HG03378 (cell line): Measurements from ENCODE around the gene LMAN1.

Experiments
- ATAC-seq: cut with Tn5 transposase; IDR thresholded peaks from one replicate; pipeline ENCODE4 v1.9.1; 2021; ENCODE audit warnings: mild to moderate bottlenecking, moderate library complexity; ENCODE audit not compliant: unreplicated experiment

LMAN1 gene

DNA sequence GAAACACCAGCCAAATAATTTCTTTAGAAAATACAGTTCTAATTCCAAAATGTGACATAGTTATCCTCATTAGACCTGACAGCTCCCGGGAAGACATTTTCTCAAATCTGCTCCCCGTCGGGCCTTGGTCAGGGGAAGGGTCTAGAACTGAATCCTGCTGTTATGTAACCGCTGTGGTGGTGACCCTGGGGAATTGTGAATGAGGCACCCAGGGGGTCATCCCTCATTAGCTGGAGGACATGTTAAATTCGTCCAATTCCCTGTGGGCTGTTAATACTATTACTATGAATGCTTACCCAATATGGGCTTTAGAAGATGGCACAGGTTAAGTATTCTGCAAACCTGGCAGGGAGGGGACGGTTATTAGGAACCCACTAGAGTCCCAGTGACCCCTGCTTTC lies 52.4 kb downstream of the LMAN1 start:
- ATAC-seq: no peak

DNA sequence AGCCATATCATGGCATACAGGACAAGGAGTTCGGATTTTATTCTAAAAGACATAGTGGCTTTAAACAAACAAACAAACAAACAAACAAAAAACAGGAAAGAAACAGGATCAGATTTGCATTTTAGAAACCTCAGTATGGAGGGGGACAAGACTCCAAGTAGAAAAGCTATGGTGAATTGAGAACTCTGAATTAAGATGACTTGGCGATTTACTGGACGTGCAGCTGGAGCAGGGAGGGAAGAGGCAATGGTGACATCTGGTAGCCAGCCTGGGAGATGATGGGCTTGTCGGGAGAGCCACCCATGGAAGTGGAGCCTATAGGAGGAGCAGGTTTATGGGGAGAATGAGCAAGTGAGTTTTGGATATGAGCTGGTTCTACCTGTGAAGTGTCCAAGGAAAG lies 53.8 kb downstream of the LMAN1 start:
- ATAC-seq: no peak

DNA sequence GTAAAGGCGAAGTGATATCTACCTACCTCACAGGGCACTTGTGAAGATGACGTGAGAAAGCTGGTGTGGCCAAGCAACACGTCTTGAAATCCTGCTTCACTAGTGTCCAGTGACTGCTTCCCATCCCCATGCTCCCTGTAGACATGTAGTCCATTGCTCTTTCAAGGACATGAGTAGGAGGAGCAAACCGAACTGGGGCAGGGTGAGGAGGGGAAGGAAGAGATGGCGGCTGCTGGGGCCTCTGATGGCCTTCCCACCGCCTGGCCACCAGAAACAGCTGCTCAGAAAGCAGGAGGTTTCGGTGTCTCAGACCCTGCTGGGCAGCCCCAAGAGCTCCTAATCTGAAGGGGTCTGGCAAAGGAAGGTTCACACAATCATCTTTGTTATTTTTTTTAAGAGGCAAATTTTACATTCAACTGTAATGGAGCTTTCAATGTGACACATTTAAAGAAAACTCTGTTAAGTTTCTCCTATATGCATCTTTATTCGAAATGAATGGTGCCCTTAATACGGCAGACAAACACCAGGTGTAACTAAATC lies 55.3 kb downstream of the LMAN1 start:
- no peak for ATAC-seq

DNA sequence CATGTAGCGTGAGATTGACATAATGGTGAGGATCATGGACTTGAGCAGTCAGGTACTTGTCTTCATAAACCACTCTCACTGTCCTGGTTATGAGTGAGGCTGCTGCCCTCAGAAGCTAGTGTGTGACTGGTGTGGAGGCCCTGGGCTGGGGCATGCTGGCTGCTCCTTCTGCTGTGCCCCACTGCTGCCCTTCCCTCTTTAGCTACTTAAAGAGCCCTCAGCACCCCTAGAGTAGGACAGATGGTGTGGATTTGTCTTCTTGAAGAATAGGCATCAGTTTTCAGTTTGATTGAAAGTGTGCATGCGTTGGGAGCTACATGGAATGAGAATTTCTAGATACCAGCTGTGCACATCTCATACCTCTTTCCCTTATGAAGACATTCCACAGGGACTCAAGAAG lies 56.1 kb downstream of the LMAN1 start:
- no peak for ATAC-seq

DNA sequence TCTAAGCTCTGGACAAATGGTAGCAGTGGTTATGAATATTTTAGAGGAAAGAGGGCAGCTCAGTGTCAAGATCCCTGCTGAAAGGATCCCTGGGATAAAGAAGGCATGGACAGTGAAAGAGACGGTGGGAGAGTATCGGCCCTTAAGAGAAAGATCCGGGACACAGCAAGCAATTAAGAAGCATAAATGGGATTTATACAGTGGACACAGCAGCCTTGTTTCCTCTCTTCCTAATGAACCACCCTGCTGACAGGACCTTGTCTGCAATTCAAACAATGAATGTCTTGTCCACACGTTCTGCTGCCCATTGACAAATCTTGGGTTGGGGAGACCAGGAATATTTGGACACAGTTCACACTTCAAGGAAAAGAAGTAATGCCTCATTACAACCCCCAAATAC lies 57.1 kb downstream of the LMAN1 start:
- no peak for ATAC-seq

DNA sequence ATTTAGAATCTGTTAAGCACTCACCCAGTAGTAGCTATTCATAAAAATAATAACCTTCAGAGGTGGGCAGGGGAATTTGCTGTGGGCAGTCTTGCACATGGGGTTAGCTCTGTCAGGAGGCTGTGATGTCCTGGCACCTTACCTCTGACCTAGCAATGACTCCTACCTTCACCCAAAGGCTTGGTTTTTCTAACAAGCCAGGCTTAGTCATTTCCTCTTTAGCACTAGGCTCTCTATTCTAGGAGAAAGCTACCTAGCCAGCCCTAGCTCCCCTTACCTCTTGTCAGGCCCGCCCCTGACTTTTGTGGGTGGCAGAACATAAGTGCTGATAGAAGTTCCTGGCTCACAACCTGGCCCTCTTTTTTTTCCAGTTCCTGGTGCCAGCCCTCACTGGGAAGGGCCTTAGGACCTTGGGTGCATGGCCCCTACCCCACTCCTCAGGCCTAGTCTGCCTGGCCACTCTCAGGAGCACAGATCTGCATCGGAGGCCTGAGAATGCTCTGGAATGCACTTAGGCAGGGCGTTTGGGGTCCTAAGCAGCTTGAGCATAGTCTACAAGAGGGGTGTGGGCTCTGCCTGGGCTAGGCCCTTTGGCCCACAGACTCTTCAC lies 58.3 kb downstream of the LMAN1 start:
- no peak for ATAC-seq

DNA sequence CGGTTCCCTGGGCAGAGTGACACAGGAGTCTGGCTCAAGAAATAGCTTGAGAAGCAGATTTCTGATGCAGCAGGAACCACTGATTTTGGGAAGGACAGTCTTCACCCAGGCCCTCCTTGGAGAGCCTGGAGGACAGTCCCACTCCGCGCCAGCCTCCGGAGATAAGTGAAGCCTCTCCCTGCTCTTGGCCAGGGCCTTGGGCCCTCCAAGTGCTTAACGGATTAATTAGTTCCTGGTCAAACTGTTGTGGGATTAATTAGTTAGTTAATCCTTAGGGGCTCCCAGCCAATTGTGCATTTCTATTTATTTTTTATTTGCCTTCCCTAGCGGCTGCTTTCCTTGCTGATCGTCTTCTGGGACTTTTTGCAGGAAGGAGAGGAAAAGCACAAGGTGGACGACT lies 60.2 kb downstream of the LMAN1 start:
- no peak for ATAC-seq

DNA sequence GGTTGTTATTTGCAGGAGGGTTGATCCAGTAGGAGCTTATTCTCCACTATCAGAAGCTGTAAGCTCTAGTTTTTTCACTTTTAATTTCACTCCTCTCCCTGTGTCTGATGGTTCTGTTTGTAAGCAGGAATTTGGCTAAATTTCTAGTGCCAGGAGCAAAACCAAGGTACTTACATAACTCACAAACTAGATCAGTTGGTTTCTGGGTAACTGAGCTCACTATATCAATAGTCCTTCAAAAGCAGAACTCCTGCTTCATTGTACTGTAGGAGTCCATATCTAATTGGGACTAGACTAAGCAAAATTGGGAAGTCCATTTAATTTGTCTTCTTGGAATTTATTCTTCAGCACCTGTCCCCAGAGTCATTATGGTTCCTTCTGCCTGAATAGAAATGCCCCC lies 65.7 kb downstream of the LMAN1 start:
- ATAC-seq: no peak

DNA sequence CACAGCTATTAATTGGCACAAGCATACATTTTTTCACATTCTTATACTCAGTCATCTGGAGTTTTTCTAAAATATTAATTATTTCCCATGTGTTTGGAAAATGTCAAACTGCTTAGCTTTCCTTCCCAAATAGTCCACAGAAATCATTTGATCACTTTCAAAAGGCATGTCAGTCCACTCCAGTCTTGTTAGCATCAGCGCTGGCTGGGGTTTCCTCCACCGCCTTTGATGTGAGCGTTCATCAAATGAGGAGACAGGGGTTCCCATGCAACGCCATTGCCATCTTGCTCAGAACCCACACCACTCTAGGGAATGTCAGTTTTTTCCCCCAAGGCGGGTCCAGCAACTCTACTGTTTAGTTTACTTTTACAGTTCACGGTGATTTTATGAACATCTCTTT lies 72.7 kb downstream of the LMAN1 start:
- ATAC-seq: no peak

DNA sequence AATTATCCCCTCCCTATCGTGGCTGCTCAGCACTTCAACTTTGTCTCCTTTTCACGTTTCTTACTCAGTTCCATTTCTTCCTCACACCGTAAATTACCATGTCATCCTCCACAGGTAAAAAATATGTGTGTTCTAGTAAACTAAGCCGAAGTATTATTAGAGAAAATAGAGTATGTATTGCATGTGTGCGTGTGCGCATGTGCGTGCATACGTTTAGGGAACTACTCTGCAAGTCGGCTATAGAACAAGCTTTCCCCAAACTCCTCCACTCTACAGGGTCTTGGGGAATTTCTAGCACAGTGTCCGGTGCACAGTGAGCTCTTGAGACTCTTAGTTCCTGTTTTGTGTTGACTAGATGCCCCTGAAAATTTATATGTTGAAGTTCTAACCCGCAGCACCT lies 76.7 kb downstream of the LMAN1 start:
- no peak for ATAC-seq

DNA sequence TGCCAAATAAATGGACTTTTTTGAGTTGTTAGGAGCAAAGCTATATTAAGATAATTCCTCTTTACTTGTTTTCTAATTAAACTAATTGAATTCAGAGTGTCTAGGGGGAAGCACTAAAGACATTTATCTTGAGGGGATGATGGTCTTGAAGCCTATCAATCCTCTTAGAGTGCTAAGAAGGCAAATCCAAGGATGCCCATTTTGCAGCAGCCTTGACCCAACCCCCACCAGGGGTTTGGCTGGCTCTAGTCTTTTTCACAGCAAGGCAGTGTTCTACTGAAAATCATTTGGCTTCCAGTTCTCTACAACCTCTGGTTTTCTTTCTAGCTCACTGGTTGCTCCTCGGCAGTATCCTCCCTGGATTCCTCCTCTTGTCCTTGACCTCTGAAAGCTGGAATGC lies 79.3 kb downstream of the LMAN1 start:
- ATAC-seq: no peak

DNA sequence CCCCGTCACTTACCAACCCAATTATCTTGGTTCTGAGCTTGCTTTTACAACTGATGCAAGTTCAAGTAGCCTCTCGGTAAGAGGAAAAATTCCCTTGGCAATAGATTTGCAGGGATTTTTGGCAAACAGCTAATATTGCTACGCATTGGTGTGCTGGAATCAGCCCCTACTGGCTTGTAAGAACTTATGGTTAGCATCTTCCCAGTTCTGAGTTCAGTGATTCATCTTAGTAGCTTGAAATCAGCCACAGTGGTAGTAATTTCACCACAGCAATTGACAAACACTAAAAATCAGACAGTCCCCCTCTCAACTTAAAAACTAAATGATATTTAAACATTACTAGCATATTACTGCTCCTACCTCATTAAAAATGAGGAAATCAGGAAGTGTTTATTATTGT lies 79.9 kb downstream of the LMAN1 start:
- no peak for ATAC-seq

DNA sequence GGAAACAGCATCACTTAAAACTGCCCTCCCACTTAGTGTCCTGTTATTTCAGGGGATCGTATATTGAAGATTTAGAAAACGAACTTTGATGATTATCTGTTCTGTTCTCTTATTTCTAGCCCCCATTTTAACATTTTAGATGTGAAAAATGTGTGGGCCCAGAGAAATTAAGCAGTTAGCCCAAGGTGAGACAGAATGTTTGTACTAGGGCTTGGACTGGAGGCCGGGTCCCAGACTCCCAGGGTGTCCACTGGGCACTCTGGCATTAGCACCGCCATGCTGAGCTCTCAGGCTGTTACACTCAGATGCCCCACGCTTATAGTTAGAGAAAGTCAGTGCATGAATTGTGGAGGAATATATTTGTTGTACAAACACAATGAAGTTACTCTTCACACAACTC lies 80.3 kb downstream of the LMAN1 start:
- ATAC-seq: no peak
